Body of pancreas (tissue), 4 donors: ENCODE results near the gene SCGB3A2.

Experiments used
- POLR2A ChIP-seq, 3 donors: fragments of 450-650 bp; IDR thresholded peaks; one replicate each; pipeline ENCODE4 v1.6.1; 2016; ENCODE audit warnings: antibody characterized with exemption in 3 of 3, mild to moderate bottlenecking in 2 of 3
- TF ChIP-seq, protein P1 (sequence below), 7 experiments: fragments of 450-650 bp in 4 of 7; fragments of 200-600 bp in 3 of 7; sonication (generic) in 3 of 7; IDR thresholded peaks; one replicate each; pipeline ENCODE4 v1.5.1; 2016 to 2019; ENCODE audit warnings: antibody characterized with exemption in 7 of 7

DNA sequence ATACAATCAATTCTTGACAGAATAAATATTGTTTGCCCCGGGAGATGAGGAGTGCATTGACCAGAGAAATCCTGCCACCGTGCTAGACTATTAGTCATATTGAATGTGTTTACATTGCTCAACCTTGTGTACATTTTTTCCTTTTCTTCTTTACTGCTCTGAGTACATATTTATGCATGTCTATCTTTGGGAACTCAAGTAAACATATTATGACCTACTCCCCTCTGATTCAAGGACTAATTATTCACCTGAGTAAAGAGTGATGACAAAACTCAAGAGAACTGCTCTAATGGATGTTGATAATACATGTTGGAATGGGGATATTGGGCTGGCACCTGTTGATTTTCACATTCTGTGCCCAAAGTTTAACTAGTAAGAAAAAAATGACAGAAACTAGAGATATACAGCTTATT lies 43.1 kb upstream of the SCGB3A2 start:
- TF ChIP-seq, protein P1, sequence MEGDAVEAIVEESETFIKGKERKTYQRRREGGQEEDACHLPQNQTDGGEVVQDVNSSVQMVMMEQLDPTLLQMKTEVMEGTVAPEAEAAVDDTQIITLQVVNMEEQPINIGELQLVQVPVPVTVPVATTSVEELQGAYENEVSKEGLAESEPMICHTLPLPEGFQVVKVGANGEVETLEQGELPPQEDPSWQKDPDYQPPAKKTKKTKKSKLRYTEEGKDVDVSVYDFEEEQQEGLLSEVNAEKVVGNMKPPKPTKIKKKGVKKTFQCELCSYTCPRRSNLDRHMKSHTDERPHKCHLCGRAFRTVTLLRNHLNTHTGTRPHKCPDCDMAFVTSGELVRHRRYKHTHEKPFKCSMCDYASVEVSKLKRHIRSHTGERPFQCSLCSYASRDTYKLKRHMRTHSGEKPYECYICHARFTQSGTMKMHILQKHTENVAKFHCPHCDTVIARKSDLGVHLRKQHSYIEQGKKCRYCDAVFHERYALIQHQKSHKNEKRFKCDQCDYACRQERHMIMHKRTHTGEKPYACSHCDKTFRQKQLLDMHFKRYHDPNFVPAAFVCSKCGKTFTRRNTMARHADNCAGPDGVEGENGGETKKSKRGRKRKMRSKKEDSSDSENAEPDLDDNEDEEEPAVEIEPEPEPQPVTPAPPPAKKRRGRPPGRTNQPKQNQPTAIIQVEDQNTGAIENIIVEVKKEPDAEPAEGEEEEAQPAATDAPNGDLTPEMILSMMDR (IDR thresholded peaks at IDR 0.05), result no peak
- peak in 1 of 3 donors; percentile 8 for TF ChIP-seq POLR2A (IDR thresholded peaks at IDR 0.05)
